K562 (cell line): ENCODE measurements around the gene PIK3R6. TPM values are rescaled to one million over a fixed set of nuclear protein-coding genes. Genes with fewer than 3 reads are reported as not detected.

Experiments used
- ATAC-seq: fragments of 200-7000 bp; cut with Tn5 transposase; 3 replicates; pipeline ENCODE4 v1.9.1; 2020; ENCODE audit warnings: moderate library complexity
- BruUV-seq: library from RNA; stranded (reverse); fragments of 400-500 nt; replicated peaks from 2 replicates; lab custom pipeline; 2021; lab: Mats Ljungman, UMichigan
- CTCF ChIA-PET: fragments of 300-600 bp; formaldehyde crosslinking; extraction: SDS; loops from one replicate; lab custom pipeline; 2021; ENCODE audit warnings: low intra/inter-chr PET ratio; lab: Yijun Ruan, JAX
- POLR2A ChIA-PET: fragments of 300-600, 350-650 bp; sonication (Branson Sonifier 250); formaldehyde crosslinking; extraction: SDS; loops from one replicate; lab custom pipeline; 2021; ENCODE audit warnings: antibody characterized with exemption, inconsistent platforms; lab: Yijun Ruan, JAX
- DNase-seq, 4 experiments: peaks; one replicate each; pipeline versions ENCODE4 v3.0.0 to v3.0.0-alpha.2; 2011 to 2018; ENCODE audit warnings: low spot score in 3 of 4, mixed read lengths in 3 of 4; ENCODE audit errors: extremely low read depth in 1 of 4
- FAIRE-seq: peaks from 2 replicates; lab custom pipeline; 2011; peaks lifted over from hg19 to GRCh38; lab: Jason Lieb, UNC
- H2AFZ ChIP-seq: 2 replicates; pipeline ENCODE4 v1.6.0; 2011; ENCODE audit warnings: low read depth, low read length, control low read depth, inconsistent platforms
- H3K27ac ChIP-seq: fragments of 200-600 bp; 3 replicates; pipeline ENCODE4 v1.8.0; 2011; ENCODE audit warnings: low read depth, mild to moderate bottlenecking, control low read depth, inconsistent platforms, low read length, moderate library complexity, mixed read lengths; ENCODE audit errors: extremely low read depth
- H3K27me3 ChIP-seq, 2 experiments: fragments of 300-600 bp in 1 of 2; 2 replicates in 1 of 2; 3 replicates in 1 of 2; pipeline versions ENCODE4 v1.6.0 to v1.8.0; 2011; ENCODE audit warnings: inconsistent platforms in 2 of 2, low read length in 2 of 2, mild to moderate bottlenecking in 1 of 2, mixed read lengths in 1 of 2, moderate library complexity in 1 of 2; ENCODE audit not compliant: control insufficient read depth in 2 of 2, insufficient read depth in 2 of 2
- H3K36me3 ChIP-seq: fragments of 300-600 bp; 3 replicates; pipeline ENCODE4 v1.8.0; 2011; ENCODE audit warnings: mild to moderate bottlenecking, low read length, inconsistent platforms; ENCODE audit not compliant: control insufficient read depth, insufficient read depth
- H3K4me1 ChIP-seq, 2 experiments: fragments of 200-600 bp in 1 of 2; replicated peaks in 1 of 2; 2 replicates in 1 of 2; 3 replicates in 1 of 2; pipeline versions ENCODE4 v1.5.1 to v1.8.0; 2011; ENCODE audit warnings: inconsistent platforms in 2 of 2, low read length in 2 of 2, mild to moderate bottlenecking in 1 of 2, mixed read lengths in 1 of 2, moderate library complexity in 1 of 2; ENCODE audit not compliant: control insufficient read depth in 2 of 2, insufficient read depth in 2 of 2
- H3K4me2 ChIP-seq: 2 replicates; pipeline ENCODE4 v1.6.1; 2011; ENCODE audit warnings: low read length, control low read depth, inconsistent platforms, mixed read lengths; ENCODE audit not compliant: insufficient read depth
- H3K4me3 ChIP-seq: fragments of 200-600 bp; sonication (generic), shearing (Covaris generic); 2 replicates; pipeline ENCODE4 v1.5.1; 2016; ENCODE audit warnings: control low read depth, inconsistent platforms
- H3K79me2 ChIP-seq: fragments of 200-600 bp; 3 replicates; pipeline ENCODE4 v1.8.0; 2011; ENCODE audit warnings: low read length, inconsistent platforms; ENCODE audit not compliant: control insufficient read depth, insufficient read depth
- H3K9ac ChIP-seq, 2 experiments: 2 replicates each; pipeline versions ENCODE4 v1.6.0 to v1.6.1; 2011; ENCODE audit warnings: low read depth in 2 of 2, low read length in 2 of 2, control low read depth in 1 of 2, inconsistent platforms in 1 of 2, mild to moderate bottlenecking in 1 of 2, mixed read lengths in 1 of 2; ENCODE audit not compliant: insufficient read depth in 1 of 2
- H3K9me1 ChIP-seq: one replicate; pipeline ENCODE4 v1.6.0; 2011; ENCODE audit warnings: inconsistent platforms, mild to moderate bottlenecking, low read length, moderate library complexity; ENCODE audit not compliant: control insufficient read depth, insufficient read depth
- H3K9me3 ChIP-seq: replicated peaks from 2 replicates; pipeline ENCODE4 v1.5.1; 2011; ENCODE audit warnings: low read depth, low read length, inconsistent platforms; ENCODE audit not compliant: control insufficient read depth, insufficient read depth
- H4K20me1 ChIP-seq: replicated peaks from 2 replicates; pipeline ENCODE4 v1.6.1; 2011; ENCODE audit warnings: low read length, inconsistent platforms, mixed read lengths; ENCODE audit not compliant: control insufficient read depth, insufficient read depth
- ARID1B ChIP-seq: fragments of 450-650 bp; IDR thresholded peaks from 2 replicates; pipeline ENCODE4 v1.6.1; 2016; ENCODE audit warnings: antibody characterized with exemption, mild to moderate bottlenecking, inconsistent platforms
- ATF4 ChIP-seq: fragments of 450-650 bp; formaldehyde crosslinking; IDR thresholded peaks from 2 replicates; pipeline ENCODE4 v1.4.0; 2022; ENCODE audit warnings: mild to moderate bottlenecking, moderate library complexity
- FOXJ3 ChIP-seq: sonication (generic); formaldehyde crosslinking; IDR thresholded peaks from 2 replicates; pipeline ENCODE4 v1.4.0; 2020; ENCODE audit warnings: mild to moderate bottlenecking, missing genetic modification reagents
- HDAC2 ChIP-seq: fragments of 450-650 bp; IDR thresholded peaks from 2 replicates; pipeline ENCODE4 v1.6.1; 2016; ENCODE audit warnings: mild to moderate bottlenecking
- NUFIP1 ChIP-seq: fragments of 450-650 bp; IDR thresholded peaks from 2 replicates; pipeline ENCODE4 v1.6.1; 2018; ENCODE audit not compliant: partially characterized antibody
- PML ChIP-seq: IDR thresholded peaks from 2 replicates; pipeline ENCODE4 v1.6.1; 2012; ENCODE audit warnings: low read length, inconsistent platforms
- RAD21 ChIP-seq, 2 experiments: fragments of 250-450 bp in 1 of 2; fragments of 450-650 bp in 1 of 2; sonication (Bioruptor Pico) in 1 of 2; formaldehyde crosslinking in 1 of 2; IDR thresholded peaks in 1 of 2; conservative IDR thresholded peaks in 1 of 2; 2 replicates each; pipeline versions ENCODE4 v1.4.0 to v1.8.0; 2020 to 2022; ENCODE audit warnings: mild to moderate bottlenecking in 2 of 2, moderate library complexity in 1 of 2
- SP1 ChIP-seq: sonication (generic); formaldehyde crosslinking; IDR thresholded peaks from 2 replicates; pipeline ENCODE4 v1.8.1; 2022; ENCODE audit warnings: mild to moderate bottlenecking, missing genetic modification reagents
- TAF9B ChIP-seq: fragments of 450-650 bp; IDR thresholded peaks from 2 replicates; pipeline ENCODE4 v1.6.1; 2018; ENCODE audit warnings: mild to moderate bottlenecking; ENCODE audit not compliant: partially characterized antibody
- TGIF2 ChIP-seq: sonication (generic); formaldehyde crosslinking; IDR thresholded peaks from 2 replicates; pipeline ENCODE4 v1.8.1; 2022; ENCODE audit warnings: mild to moderate bottlenecking, missing genetic modification reagents, moderate library complexity
- THAP7 ChIP-seq: fragments of 250-450 bp; sonication (Bioruptor Pico); IDR thresholded peaks from 2 replicates; pipeline ENCODE4 v1.5.0; 2021
- TOE1 ChIP-seq, 2 experiments: fragments of 450-650 bp in 1 of 2; sonication (generic) in 1 of 2; formaldehyde crosslinking in 1 of 2; IDR thresholded peaks; 2 replicates each; pipeline versions ENCODE4 v1.7.1 to v1.8.0; 2016 to 2022; ENCODE audit warnings: borderline replicate concordance in 2 of 2, mild to moderate bottlenecking in 2 of 2, antibody characterized with exemption in 1 of 2, inconsistent platforms in 1 of 2, low read depth in 1 of 2, missing genetic modification reagents in 1 of 2, moderate library complexity in 1 of 2
- TSHZ1 ChIP-seq: fragments of 250-450 bp; sonication (Bioruptor Pico); IDR thresholded peaks from 2 replicates; pipeline ENCODE4 v1.4.0; 2020; ENCODE audit warnings: mild to moderate bottlenecking, moderate library complexity
- ZBTB34 ChIP-seq: fragments of 250-450 bp; sonication (Bioruptor Pico); IDR thresholded peaks from 2 replicates; pipeline ENCODE4 v1.8.0; 2021; ENCODE audit warnings: mild to moderate bottlenecking, moderate library complexity
- ZKSCAN1 ChIP-seq: fragments of 150-350 bp; IDR thresholded peaks from 2 replicates; pipeline ENCODE4 v1.6.1; 2016; ENCODE audit warnings: low read depth, low read length
- WGBS: fragments of 100-300 bp; shearing (Covaris generic); methylation state at CpG from one replicate; pipeline ENCODE4 v1.1.6; 2016; ENCODE audit warnings: low coverage, mixed read lengths; ENCODE audit not compliant: insufficient coverage; ENCODE audit errors: missing lambda C conversion rate; 5-methylcytosine and 5-hydroxymethylcytosine counted together
- in situ Hi-C: fragments of 300-500 bp; cut with MboI; formaldehyde crosslinking; loops from 4 replicates; pipeline ENCODE4 v1.15.0; 2018; ENCODE audit warnings: inconsistent platforms, mixed read lengths
- intact Hi-C: fragments of 100-400 bp; cut with micrococcal nuclease; formaldehyde crosslinking; loops from 2 replicates; pipeline ENCODE4 v1.14.2; 2022
- polyA plus RNA-seq, 8 experiments: library from polyadenylated mRNA; depleted of rRNA in 4 of 8; stranded (reverse) in 5 of 8; unstranded in 3 of 8; fragments of >200 nt; fragmentation: Nextera tagmentation in 2 of 8; fragmentation: Illumina TruSeq in 1 of 8; extraction: Ambion mirVana in 2 of 8; extraction: Trizol in 1 of 8; gene quantifications; 2 replicates each; pipeline versions ENCODE4 v1.2.1 to v1.2.3, GENCODE V29; 2011 to 2014; ENCODE audit warnings: inconsistent platforms in 1 of 8, missing spikeins in 1 of 8
- total RNA-seq, 7 experiments: library from RNA; depleted of rRNA in 6 of 7; stranded (reverse); fragments of >200 nt in 6 of 7; fragmentation: Illumina TruSeq in 2 of 7; extraction: Trizol in 2 of 7; gene quantifications; 2 replicates each; pipeline versions ENCODE4 v1.2.1 to v1.2.3, GENCODE V29; 2011 to 2021; ENCODE audit warnings: low replicate concordance in 1 of 7

The PIK3R6 gene
- total and polyA plus RNA-seq, 9 of the 15 experiments (the other 6 are each of a cell fraction or from before 2014, with no cell fraction given) = 0.04 TPM; not detected in 8

- no peak overlapping the region for H3K27ac ChIP-seq
- H3K4me1 ChIP-seq = peaks cover 0 to 10% of the 10 kb centered on the region in 2 experiments; a peak in 2 of 5 replicates
- H3K9me1 ChIP-seq = no peaks in the 10 kb centered on the region
- no peak for ATAC-seq
- peaks cover 0 to 5% of the 10 kb centered on the region in 2 experiments; a peak in 1 of 5 replicates for H3K27me3 ChIP-seq
- H3K36me3 ChIP-seq = no peaks in the 10 kb centered on the region
- no TSS peak for BruUV-seq
- POLR2A ChIA-PET = no interaction called here
- 11% methylated on average over 16 of the region's 17 CpGs for WGBS
- in situ Hi-C loops (no loop called here), intact Hi-C loops (no loop called here)
- no peak overlapping the region for H3K4me3 ChIP-seq
- no peaks in the 10 kb centered on the region for H3K79me2 ChIP-seq
- CTCF ChIA-PET = no interaction called here
- H4K20me1 ChIP-seq = no peaks in the 10 kb centered on the region
- no peak overlapping the region for H3K4me2 ChIP-seq
- no peak for FAIRE-seq
- no peak overlapping the region for H2AFZ ChIP-seq
- H3K9ac ChIP-seq = no peak overlapping the region
- DNase-seq = no peak
- H3K9me3 ChIP-seq = no peaks in the 10 kb centered on the region
- TF ChIP-seq HDAC2 (no peak), RAD21 (CRISPR knock-in tag; conservative IDR thresholded peaks at IDR 0.05 in 1 of 2, IDR thresholded peaks at IDR 0.05 in 1 of 2) (no peak), TGIF2 (CRISPR knock-in tag) (no peak), SP1 (no peak), ZBTB34 (no peak), TAF9B (no peak), THAP7 (CRISPR knock-in tag) (no peak), TOE1 (IDR thresholded peaks at IDR 0.05; ENCODE audit: borderline replicate concordance) (no peak), TOE1 (CRISPR knock-in tag; IDR thresholded peaks at IDR 0.05; ENCODE audit: borderline replicate concordance, low read depth) (no peak), FOXJ3 (CRISPR knock-in tag) (no peak), ARID1B (no peak), PML (no peak), NUFIP1 (no peak), ZKSCAN1 (no peak), TSHZ1 (CRISPR knock-in tag) (no peak), ATF4 (no peak)
Measured at GRCh38 chr17:8855477-8856204, 11.8 kb downstream of the PIK3R6 start.
